Keratinocyte (primary cell): Measurements from ENCODE around the gene CCNY. TPM values are rescaled to one million over a fixed set of nuclear protein-coding genes. Genes with fewer than 3 reads are reported as not detected.

ENCODE experiments used
- DNase-seq: peaks from one replicate; pipeline ENCODE4 v3.0.0-alpha.2; 2011; ENCODE audit warnings: low read depth, missing footprints, low spot score
- FAIRE-seq: peaks from 2 replicates; lab custom pipeline; 2011; peaks lifted over from hg19 to GRCh38; lab: Jason Lieb, UNC
- H2AFZ ChIP-seq: 2 replicates; pipeline ENCODE4 v1.6.0; 2012; ENCODE audit warnings: low read length, control low read depth, inconsistent platforms; ENCODE audit not compliant: control insufficient read depth
- H3K27ac ChIP-seq: 2 replicates; pipeline ENCODE4 v1.5.1; 2011; ENCODE audit warnings: low read length; ENCODE audit not compliant: control insufficient read depth, insufficient read depth
- H3K27me3 ChIP-seq: 3 replicates; pipeline ENCODE4 v1.6.0; 2011; ENCODE audit warnings: low read length; ENCODE audit not compliant: control insufficient read depth, insufficient read depth; ENCODE audit errors: extremely low read depth
- H3K36me3 ChIP-seq, 2 experiments: 2 replicates in 1 of 2; 3 replicates in 1 of 2; pipeline ENCODE4 v1.5.1; 2011; ENCODE audit warnings: low read length in 2 of 2, mild to moderate bottlenecking in 1 of 2; ENCODE audit not compliant: control insufficient read depth in 2 of 2, insufficient read depth in 2 of 2; ENCODE audit errors: extremely low read depth in 1 of 2
- H3K4me1 ChIP-seq: 3 replicates; pipeline ENCODE4 v1.5.1; 2011; ENCODE audit warnings: low read length; ENCODE audit not compliant: control insufficient read depth, insufficient read depth; ENCODE audit errors: extremely low read depth
- H3K4me2 ChIP-seq: 3 replicates; pipeline ENCODE4 v1.6.0; 2011; ENCODE audit warnings: low read depth, low read length; ENCODE audit not compliant: control insufficient read depth, insufficient read depth; ENCODE audit errors: extremely low read depth
- H3K4me3 ChIP-seq, 3 experiments: fragments of 200-600 bp in 1 of 3; sonication (generic) in 1 of 3; 2 replicates in 2 of 3; 3 replicates in 1 of 3; pipeline ENCODE4 v1.5.1; 2011 to 2016; ENCODE audit warnings: low read length in 3 of 3, mild to moderate bottlenecking in 3 of 3, control low read depth in 2 of 3, inconsistent platforms in 1 of 3, low read depth in 1 of 3, mixed read lengths in 1 of 3, mixed run types in 1 of 3, moderate library complexity in 1 of 3; ENCODE audit not compliant: control insufficient read depth in 2 of 3, insufficient read depth in 2 of 3; ENCODE audit errors: extremely low read depth in 1 of 3
- H3K79me2 ChIP-seq: 2 replicates; pipeline ENCODE4 v1.6.0; 2012; ENCODE audit warnings: low read length; ENCODE audit not compliant: control insufficient read depth, insufficient read depth
- H3K9ac ChIP-seq: 3 replicates; pipeline ENCODE4 v1.6.0; 2011; ENCODE audit warnings: low read length; ENCODE audit not compliant: control insufficient read depth, insufficient read depth; ENCODE audit errors: extremely low read depth
- H3K9me1 ChIP-seq: 3 replicates; pipeline ENCODE4 v1.6.0; 2011; ENCODE audit warnings: low read length; ENCODE audit not compliant: control insufficient read depth, insufficient read depth; ENCODE audit errors: extremely low read depth
- H3K9me3 ChIP-seq: 2 replicates; pipeline ENCODE4 v1.5.1; 2012; ENCODE audit warnings: low read depth, low read length; ENCODE audit not compliant: control insufficient read depth
- H4K20me1 ChIP-seq: 3 replicates; pipeline ENCODE4 v1.6.0; 2011; ENCODE audit warnings: low read length; ENCODE audit not compliant: control insufficient read depth, insufficient read depth; ENCODE audit errors: extremely low read depth
- EZH2 ChIP-seq: IDR thresholded peaks from one replicate; pipeline ENCODE4 v1.6.1; 2012; ENCODE audit warnings: inconsistent platforms, mild to moderate bottlenecking, low read length, moderate library complexity
- dilution Hi-C: fragments of 300-500 bp; cut with MboI; formaldehyde crosslinking; loops from one replicate; pipeline ENCODE4 v1.7.0; 2020; ENCODE audit warnings: low sequenced_read_pairs; ENCODE audit not compliant: extremely low pct_ligation_motif_present
- polyA plus RNA-seq, 5 experiments: library from polyadenylated mRNA; depleted of rRNA in 3 of 5; stranded (reverse) in 3 of 5; stranded (forward) in 1 of 5; unstranded in 1 of 5; fragments of >200 nt; gene quantifications; 1 replicate in 1 of 5; 2 replicates in 3 of 5; 3 replicates in 1 of 5; pipeline versions ENCODE4 v1.2.1 to v1.2.3, GENCODE V29; 2011 to 2012; ENCODE audit warnings: missing spikeins in 2 of 5, low read depth in 1 of 5, low replicate concordance in 1 of 5
- TF ChIP-seq, protein P1 (sequence below), 3 experiments: IDR thresholded peaks in 1 of 3; conservative IDR thresholded peaks in 1 of 3; optimal IDR thresholded peaks in 1 of 3; 2 replicates in 2 of 3; 3 replicates in 1 of 3; pipeline versions ENCODE3 to v1.5.1; 2011; ENCODE audit warnings: low read length in 3 of 3, mild to moderate bottlenecking in 3 of 3, moderate library complexity in 2 of 3, control low read depth in 1 of 3, inconsistent platforms in 1 of 3; ENCODE audit not compliant: insufficient read depth in 2 of 3; ENCODE audit errors: extremely low read depth in 1 of 3

CCNY gene
- polyA plus RNA-seq, 1 donor (not counting 4 experiments of a cell fraction or from before 2014, with no cell fraction given), result 58.9 TPM

GRCh38 chr10:35367107-35367859, 31.0 kb downstream of the CCNY start:
- peaks cover 21% of the 10 kb centered on the region for H4K20me1 ChIP-seq

GRCh38 chr10:35367982-35368381, 31.7 kb downstream of the CCNY start:
- Histone ChIP-seq H3K9ac (no peak overlapping the region), H3K36me3 (no peaks in the 10 kb centered on the region), H3K4me2 (no peak overlapping the region), H3K4me1 (peaks cover 14% of the 10 kb centered on the region), H3K9me3 (no peaks in the 10 kb centered on the region), H2AFZ (no peak overlapping the region), H4K20me1 (peaks cover 22% of the 10 kb centered on the region), H3K9me1 (no peaks in the 10 kb centered on the region), H3K79me2 (peaks cover 90% of the 10 kb centered on the region), H3K4me3 (no peak overlapping the region), H3K27me3 (no peaks in the 10 kb centered on the region), H3K27ac (no peak overlapping the region)
- FAIRE-seq (no peak), DNase-seq (no peak)
- dilution Hi-C loops, result no loop called here
- TF ChIP-seq EZH2, result no peak

More at GRCh38 chr10:35367107-35367859, 31.0 kb downstream of the CCNY start:
- H3K9me1 ChIP-seq, result no peaks in the 10 kb centered on the region
- no peak overlapping the region for H3K9ac ChIP-seq
- FAIRE-seq, result no peak
- no peaks in the 10 kb centered on the region for H3K36me3 ChIP-seq
- no peak overlapping the region for H3K27ac ChIP-seq
- no peaks in the 10 kb centered on the region for H3K27me3 ChIP-seq
- H3K79me2 ChIP-seq, result peaks cover 91% of the 10 kb centered on the region
- no peak overlapping the region for H3K4me2 ChIP-seq
- no peak for TF ChIP-seq EZH2
- TF ChIP-seq, protein P1, sequence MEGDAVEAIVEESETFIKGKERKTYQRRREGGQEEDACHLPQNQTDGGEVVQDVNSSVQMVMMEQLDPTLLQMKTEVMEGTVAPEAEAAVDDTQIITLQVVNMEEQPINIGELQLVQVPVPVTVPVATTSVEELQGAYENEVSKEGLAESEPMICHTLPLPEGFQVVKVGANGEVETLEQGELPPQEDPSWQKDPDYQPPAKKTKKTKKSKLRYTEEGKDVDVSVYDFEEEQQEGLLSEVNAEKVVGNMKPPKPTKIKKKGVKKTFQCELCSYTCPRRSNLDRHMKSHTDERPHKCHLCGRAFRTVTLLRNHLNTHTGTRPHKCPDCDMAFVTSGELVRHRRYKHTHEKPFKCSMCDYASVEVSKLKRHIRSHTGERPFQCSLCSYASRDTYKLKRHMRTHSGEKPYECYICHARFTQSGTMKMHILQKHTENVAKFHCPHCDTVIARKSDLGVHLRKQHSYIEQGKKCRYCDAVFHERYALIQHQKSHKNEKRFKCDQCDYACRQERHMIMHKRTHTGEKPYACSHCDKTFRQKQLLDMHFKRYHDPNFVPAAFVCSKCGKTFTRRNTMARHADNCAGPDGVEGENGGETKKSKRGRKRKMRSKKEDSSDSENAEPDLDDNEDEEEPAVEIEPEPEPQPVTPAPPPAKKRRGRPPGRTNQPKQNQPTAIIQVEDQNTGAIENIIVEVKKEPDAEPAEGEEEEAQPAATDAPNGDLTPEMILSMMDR (optimal IDR thresholded peaks at IDR 0.05 in 1 of 3, IDR thresholded peaks at IDR 0.05 in 1 of 3, conservative IDR thresholded peaks at IDR 0.05 in 1 of 3; ENCODE audit: extremely low read depth in 1 of 3, insufficient read depth in 2 of 3, low read length in 3 of 3), result no peak
- H3K4me3 ChIP-seq, result no peak overlapping the region
- H2AFZ ChIP-seq, result no peak overlapping the region
- H3K9me3 ChIP-seq, result no peaks in the 10 kb centered on the region
- peaks cover 10% of the 10 kb centered on the region for H3K4me1 ChIP-seq
- no peak for DNase-seq
- dilution Hi-C loops, result no loop called here
